ENCODE measurements around the gene ORC2.

DNA sequence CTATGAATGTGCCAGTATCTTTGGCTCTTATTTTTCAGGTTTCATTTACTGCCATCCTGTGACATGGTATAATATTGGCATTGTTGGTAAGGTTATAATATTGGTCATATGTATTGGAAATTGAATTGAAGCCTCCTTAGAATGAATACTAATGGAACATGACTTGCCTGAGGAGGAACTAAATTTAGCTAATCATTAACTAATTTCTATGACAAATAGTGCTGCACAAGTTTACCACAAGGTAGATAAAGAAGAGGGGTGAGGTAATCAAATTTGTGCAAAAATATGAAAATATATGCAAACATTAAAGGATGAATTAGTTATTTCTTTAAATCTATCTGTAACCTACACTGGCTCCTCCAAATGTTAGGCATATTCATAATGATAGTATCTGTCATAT is 43.2 kb upstream of the ORC2 start:
- TF ChIP-seq EZH2 (IDR thresholded peaks at IDR 0.05; ENCODE audit: low read length, missing control alignments) = no peak
- TF ChIP-seq, protein P1, sequence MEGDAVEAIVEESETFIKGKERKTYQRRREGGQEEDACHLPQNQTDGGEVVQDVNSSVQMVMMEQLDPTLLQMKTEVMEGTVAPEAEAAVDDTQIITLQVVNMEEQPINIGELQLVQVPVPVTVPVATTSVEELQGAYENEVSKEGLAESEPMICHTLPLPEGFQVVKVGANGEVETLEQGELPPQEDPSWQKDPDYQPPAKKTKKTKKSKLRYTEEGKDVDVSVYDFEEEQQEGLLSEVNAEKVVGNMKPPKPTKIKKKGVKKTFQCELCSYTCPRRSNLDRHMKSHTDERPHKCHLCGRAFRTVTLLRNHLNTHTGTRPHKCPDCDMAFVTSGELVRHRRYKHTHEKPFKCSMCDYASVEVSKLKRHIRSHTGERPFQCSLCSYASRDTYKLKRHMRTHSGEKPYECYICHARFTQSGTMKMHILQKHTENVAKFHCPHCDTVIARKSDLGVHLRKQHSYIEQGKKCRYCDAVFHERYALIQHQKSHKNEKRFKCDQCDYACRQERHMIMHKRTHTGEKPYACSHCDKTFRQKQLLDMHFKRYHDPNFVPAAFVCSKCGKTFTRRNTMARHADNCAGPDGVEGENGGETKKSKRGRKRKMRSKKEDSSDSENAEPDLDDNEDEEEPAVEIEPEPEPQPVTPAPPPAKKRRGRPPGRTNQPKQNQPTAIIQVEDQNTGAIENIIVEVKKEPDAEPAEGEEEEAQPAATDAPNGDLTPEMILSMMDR (conservative IDR thresholded peaks at IDR 0.05 in 1 of 2, IDR thresholded peaks at IDR 0.05 in 1 of 2; ENCODE audit: low read depth in 1 of 2, low read length in 2 of 2) = no peak
